Measurements from ENCODE around the gene GTSE1. TPM values are rescaled to one million over a fixed set of nuclear protein-coding genes. Genes with fewer than 3 reads are reported as not detected.

Gene GTSE1
- total and polyA plus RNA-seq, 12 donors, result 0.17 to 4.7 (median 0.35) TPM

GRCh38 chr22:46360891-46361290, 64.2 kb downstream of the GTSE1 start:
- WGBS, 2 donors, result 92 to 94% methylated on average over 10 of the region's 10 CpGs
- DNase-seq (no peak), ATAC-seq (no peak)
- intact Hi-C loops (cut with DNase I), result no loop called here
- Histone ChIP-seq H3K36me3 (peaks cover 0 to 29% (median 11%) of the 10 kb centered on the region in 9 donors), H3K4me3 (no peak overlapping the region), H3K4me1 (peaks cover 0 to 1% (median 0%) of the 10 kb centered on the region in 9 donors), H3K27me3 (peaks cover 0 to 4% (median 0%) of the 10 kb centered on the region in 7 donors), H3K27ac (no peak overlapping the region), H3K9me3 (peaks cover 0 to 11% (median 0%) of the 10 kb centered on the region in 11 donors)
- TF ChIP-seq CTCF (IDR thresholded peaks at IDR 0.05), result no peak

- no peak for DNase-seq
- no peaks in the 10 kb centered on the region for H3K4me1 ChIP-seq
- H3K9me3 ChIP-seq, result peaks cover 0 to 11% (median 0%) of the 10 kb centered on the region in 11 donors
- peaks cover 0 to 6% (median 4%) of the 10 kb centered on the region in 7 donors for H3K27me3 ChIP-seq
- H3K27ac ChIP-seq, result no peak overlapping the region
- no peak for ATAC-seq
- TF ChIP-seq CTCF (IDR thresholded peaks at IDR 0.05), result no peak
- WGBS, 2 donors, result 69 to 70% methylated on average over 11 of the region's 11 CpGs
- intact Hi-C loops (cut with DNase I), result no loop called here
- no peak overlapping the region for H3K4me3 ChIP-seq
- peaks cover 0 to 20% (median 7%) of the 10 kb centered on the region in 9 donors for H3K36me3 ChIP-seq
Measured at GRCh38 chr22:46361826-46362202, 65.1 kb downstream of the GTSE1 start.

GRCh38 chr22:46362203-46362933, 65.7 kb downstream of the GTSE1 start:
- no peak for TF ChIP-seq CTCF (IDR thresholded peaks at IDR 0.05)
- no peak overlapping the region for H3K4me3 ChIP-seq
- no peak for ATAC-seq
- H3K36me3 ChIP-seq, result peaks cover 0 to 15% (median 1%) of the 10 kb centered on the region in 9 donors
- H3K4me1 ChIP-seq, result no peaks in the 10 kb centered on the region
- intact Hi-C loops (cut with DNase I), result no loop called here
- 70 to 71% methylated on average over 25 of the region's 25 CpGs for WGBS, 2 donors
- H3K27ac ChIP-seq, result no peak overlapping the region
- DNase-seq, result no peak
- peaks cover 0 to 11% (median 6%) of the 10 kb centered on the region in 7 donors for H3K27me3 ChIP-seq
- peaks cover 0 to 11% (median 0%) of the 10 kb centered on the region in 11 donors for H3K9me3 ChIP-seq

- peaks cover 0 to 11% (median 0%) of the 10 kb centered on the region in 11 donors for H3K9me3 ChIP-seq
- intact Hi-C loops (cut with DNase I), result no loop called here
- no peak overlapping the region for H3K27ac ChIP-seq
- DNase-seq, result no peak
- no peak overlapping the region for H3K4me3 ChIP-seq
- H3K4me1 ChIP-seq, result no peaks in the 10 kb centered on the region
- no peak for TF ChIP-seq CTCF (IDR thresholded peaks at IDR 0.05)
- peaks cover 0 to 18% (median 6%) of the 10 kb centered on the region in 7 donors for H3K27me3 ChIP-seq
- peaks cover 0 to 9% (median 0%) of the 10 kb centered on the region in 9 donors for H3K36me3 ChIP-seq
- 86 to 89% methylated on average over 15 of the region's 15 CpGs for WGBS, 2 donors
- no peak for ATAC-seq
Measured at GRCh38 chr22:46362934-46363515, 66.4 kb downstream of the GTSE1 start.
